ENCODE data around the gene PAOX.

Gene PAOX

GRCh38 chr10:133379152-133379800 is at the start of gene PAOX:
TSS of gene PAOX (plus strand) at chr10:133379262. CDS start at chr10:133379317, 55 bp downstream.
- DNase-seq, result peak; percentile 73

DNA sequence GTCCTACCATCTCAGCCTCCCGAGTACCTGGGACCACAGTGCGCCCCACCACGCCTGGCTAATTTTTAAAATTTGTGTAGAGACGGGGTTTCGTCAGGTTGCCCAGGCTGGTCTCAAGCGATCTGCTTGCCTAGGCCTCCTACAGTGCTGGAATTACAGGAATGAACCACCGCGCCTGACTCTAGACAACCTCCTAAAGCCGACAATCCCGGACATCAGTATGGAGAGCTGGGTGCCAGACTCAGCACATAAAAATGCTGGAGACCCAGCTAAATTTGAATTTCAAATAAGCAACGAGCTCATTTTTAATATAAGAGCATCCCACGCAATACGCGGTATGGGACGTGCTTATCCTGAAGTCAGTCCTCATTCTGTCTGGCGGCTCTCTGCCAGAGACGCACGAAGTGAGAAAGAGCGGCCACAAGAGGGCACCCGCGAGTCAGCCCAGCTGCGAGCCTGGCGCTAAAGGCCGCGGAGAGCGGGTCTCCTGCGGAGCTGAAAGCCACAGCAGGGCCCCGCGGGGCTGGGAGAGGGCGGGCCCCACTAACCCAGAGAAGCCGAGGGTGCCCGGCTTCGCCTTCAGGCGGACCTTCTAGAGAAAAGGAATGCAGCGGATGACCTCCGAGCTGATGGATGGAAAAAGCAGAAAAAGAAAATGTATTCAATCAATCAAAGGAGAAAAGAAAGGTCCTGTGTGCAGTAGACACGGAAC is 49.4 kb upstream of the PAOX start:
- DNase-seq, result peak; percentile 87

- DNase-seq, result no peak
Observed at GRCh38 chr10:133332936-133333699, 45.9 kb upstream of the PAOX start.

- no peak for DNase-seq
Observed at GRCh38 chr10:133334503-133335245, 44.4 kb upstream of the PAOX start.

GRCh38 chr10:133335246-133336117 is 43.6 kb upstream of the PAOX start:
- DNase-seq, result peak; percentile 88

GRCh38 chr10:133336118-133336576 is 42.9 kb upstream of the PAOX start:
- DNase-seq, result no peak

DNA sequence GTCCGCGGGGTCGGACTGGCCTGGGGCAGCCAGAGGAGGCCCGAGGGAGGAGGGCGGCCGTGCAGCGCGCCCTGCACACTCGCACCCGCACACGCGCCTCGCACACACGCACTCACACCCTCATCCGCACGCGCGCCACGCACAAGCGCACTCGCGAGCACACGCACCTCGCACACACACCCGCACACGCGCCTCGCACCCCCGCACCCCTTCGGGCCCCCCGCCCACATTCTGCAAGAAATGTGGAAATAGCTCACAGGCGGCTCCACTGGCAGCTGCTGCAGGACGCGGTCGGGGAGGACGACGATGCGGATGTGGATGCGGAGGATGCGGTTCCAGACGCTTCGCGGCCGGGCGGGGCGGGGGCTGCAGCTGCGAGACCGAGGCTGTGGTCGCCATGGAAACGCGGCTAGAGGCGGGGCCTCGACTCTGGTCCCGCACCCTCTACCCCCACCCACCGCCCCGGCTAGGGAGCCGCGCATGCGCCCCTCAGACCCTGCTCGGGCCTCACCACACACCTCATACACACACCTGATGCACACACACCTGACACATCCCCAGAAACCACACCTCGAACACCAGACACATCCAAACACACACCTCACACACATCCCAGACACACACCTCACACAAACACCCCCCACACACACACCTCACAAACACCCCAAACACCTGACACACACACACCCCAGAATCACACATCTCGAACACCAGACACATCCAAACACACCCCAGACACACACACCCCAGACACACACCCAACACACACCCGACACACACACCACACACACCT is 42.3 kb upstream of the PAOX start, which contains the start of gene CALY:
Gene CALY (minus strand): TSS at position 320 of the 793 bp plus-strand sequence. CDS start 7,907 bp downstream, outside the sequence.
- DNase-seq, result peak; percentile 92

DNA sequence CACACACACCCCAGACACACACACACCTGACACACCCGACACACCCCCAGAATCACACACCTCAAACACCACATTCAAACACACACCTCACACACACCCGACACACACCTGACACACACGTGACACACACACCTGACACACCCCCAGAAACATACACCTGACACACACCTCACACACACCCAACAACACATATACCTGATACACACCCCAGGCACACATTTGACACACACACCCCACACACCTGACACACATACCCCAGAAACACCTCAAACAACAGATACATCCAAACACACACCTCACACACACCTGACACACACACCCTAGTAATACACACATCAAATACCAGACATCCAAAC is 41.7 kb upstream of the PAOX start:
- DNase-seq, result no peak

GRCh38 chr10:133338080-133339071 is 40.7 kb upstream of the PAOX start:
- DNase-seq, result no peak

- no peak for DNase-seq
Observed at GRCh38 chr10:133339708-133340380, 39.2 kb upstream of the PAOX start.

GRCh38 chr10:133341983-133342382 is 37.1 kb upstream of the PAOX start:
- DNase-seq, result no peak

DNA sequence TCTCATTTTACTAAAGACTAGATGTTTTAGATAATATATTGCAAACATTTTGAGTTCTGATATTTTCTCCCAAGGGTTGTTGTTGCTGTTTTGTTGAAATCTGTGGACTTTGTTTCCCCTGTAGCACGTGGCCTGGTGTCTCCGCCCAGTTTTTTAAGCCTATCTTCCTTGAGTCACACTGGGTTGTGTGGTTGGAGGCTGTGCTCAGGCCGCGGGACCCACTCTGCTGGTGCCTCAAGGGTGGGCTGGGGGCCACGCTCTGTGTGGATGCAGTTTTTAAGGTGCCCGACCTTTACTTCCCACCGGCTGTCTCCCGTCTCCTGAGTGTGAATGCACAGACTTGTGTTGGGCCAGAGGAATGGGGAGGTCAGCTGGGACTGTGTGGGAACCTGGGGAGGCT is 36.1 kb upstream of the PAOX start:
- no peak for DNase-seq

DNA sequence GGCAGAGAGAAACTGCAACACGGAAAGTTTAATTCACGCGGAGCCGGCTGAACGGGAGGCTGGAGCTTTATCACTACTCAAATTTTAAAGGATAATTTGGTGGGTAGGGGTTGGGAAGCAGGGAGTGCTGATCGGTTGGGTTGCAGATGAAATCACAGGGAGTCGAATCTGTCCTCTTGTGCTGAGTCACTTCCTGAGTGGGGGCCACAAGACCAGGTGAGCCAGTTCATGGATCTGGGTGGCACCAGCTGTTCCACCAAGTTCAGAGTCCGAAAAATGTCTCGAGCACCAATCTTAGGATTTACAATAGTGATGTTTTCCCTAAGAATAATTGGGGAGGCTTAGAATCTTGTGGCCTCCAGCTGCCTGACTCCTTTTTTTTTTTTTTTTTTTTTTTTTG is 35.5 kb upstream of the PAOX start:
- DNase-seq, result no peak

DNA sequence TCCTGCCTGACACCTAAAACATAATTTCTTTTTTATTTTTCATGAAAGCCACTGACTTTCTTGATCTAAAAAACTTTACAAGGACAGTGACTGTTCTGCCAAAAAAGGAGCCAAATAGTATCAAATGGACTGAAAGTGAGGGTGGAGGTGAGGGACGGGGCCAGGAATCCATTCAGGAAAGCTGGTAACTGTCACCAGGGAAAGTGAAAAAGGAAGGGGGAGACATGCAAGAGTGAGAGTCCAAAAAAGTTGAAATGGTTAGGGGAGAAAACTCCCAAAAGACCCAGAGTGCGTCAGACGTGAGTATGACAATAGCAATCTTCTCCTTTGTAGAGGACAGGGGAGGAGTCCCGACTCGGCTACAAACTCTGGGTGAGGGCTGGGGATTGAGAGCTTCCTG is 34.8 kb upstream of the PAOX start:
- DNase-seq, result no peak

GRCh38 chr10:133346413-133346812 is 32.6 kb upstream of the PAOX start:
- no peak for DNase-seq

- no peak for DNase-seq
Observed at GRCh38 chr10:133347710-133348517, 31.1 kb upstream of the PAOX start.

GRCh38 chr10:133349160-133349568 is 29.9 kb upstream of the PAOX start:
- no peak for DNase-seq

GRCh38 chr10:133349577-133350011 is 29.5 kb upstream of the PAOX start:
- DNase-seq, result no peak
